ENCODE measurements around the gene HEMK1.
A peak's percentile ranks its signal among the peaks of the same experiment; 100 is the strongest.

HEMK1 gene

DNA sequence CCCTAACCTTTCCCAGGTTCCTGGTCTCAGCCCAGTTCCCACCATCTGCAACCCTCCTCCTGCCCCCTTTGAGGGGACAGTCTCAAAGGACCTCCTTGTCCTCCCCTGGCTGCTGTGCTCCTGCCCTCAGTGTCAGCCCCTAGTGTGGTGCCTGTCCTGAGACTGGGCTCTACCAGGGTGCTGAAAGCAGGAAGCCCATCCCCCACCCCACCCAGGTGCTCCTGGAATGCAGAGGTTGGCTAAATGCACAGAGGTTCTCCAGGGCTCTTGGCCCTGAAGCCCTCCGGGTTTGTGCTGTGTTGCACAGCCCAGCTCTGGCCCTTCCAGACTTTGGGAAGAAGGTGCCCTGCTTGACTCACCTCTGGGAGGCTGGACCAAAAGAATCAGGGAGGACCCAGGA lies 23.5 kb upstream of the HEMK1 start:
- H3K27ac ChIP-seq (ENCODE audit: insufficient read depth, low read length, poor library complexity, severe bottlenecking): no peak overlapping the region
- no peaks in the 10 kb centered on the region for H3K27me3 ChIP-seq (replicated peaks; ENCODE audit: control insufficient read depth, insufficient read depth, low read length, poor library complexity, severe bottlenecking)
- H3K9me3 ChIP-seq (ENCODE audit: control insufficient read depth, low read length): no peaks in the 10 kb centered on the region
- DNase-seq: no peak
- H3K4me3 ChIP-seq (ENCODE audit: insufficient read depth, low read depth, low read length, poor library complexity, severe bottlenecking): no peak overlapping the region
- H3K4me1 ChIP-seq (ENCODE audit: control insufficient read depth, insufficient read depth, low read length, poor library complexity, severe bottlenecking): no peaks in the 10 kb centered on the region
- no peaks in the 10 kb centered on the region for H3K36me3 ChIP-seq (ENCODE audit: control insufficient read depth, insufficient read depth, low read length)

DNA sequence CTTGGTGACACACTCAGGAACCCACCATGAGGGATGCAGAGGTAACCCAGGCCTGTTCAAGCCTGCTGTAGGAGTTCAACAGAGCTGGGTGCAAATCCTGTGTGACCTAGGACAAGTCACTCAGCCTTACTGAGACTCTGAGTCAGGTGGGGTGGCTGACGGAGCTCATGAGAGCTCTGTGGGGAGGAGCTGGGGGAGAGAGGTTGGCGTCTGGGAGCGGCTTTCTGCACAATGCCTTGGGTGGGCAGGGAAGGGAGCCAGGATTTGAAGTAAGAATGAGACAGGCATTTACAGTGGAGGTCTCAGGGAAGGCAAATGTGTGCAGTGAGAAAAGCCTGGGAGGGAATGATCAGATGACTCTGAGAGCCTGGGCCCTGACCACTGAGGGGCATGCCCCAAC lies 20.1 kb upstream of the HEMK1 start:
- Histone ChIP-seq H3K27me3 (replicated peaks; ENCODE audit: control insufficient read depth, insufficient read depth, low read length, poor library complexity, severe bottlenecking) (no peaks in the 10 kb centered on the region), H3K4me3 (ENCODE audit: insufficient read depth, low read depth, low read length, poor library complexity, severe bottlenecking) (no peak overlapping the region), H3K27ac (ENCODE audit: insufficient read depth, low read length, poor library complexity, severe bottlenecking) (no peak overlapping the region), H3K36me3 (ENCODE audit: control insufficient read depth, insufficient read depth, low read length) (no peaks in the 10 kb centered on the region), H3K9me3 (ENCODE audit: control insufficient read depth, low read length) (no peaks in the 10 kb centered on the region), H3K4me1 (ENCODE audit: control insufficient read depth, insufficient read depth, low read length, poor library complexity, severe bottlenecking) (no peaks in the 10 kb centered on the region)
- no peak for DNase-seq

DNA sequence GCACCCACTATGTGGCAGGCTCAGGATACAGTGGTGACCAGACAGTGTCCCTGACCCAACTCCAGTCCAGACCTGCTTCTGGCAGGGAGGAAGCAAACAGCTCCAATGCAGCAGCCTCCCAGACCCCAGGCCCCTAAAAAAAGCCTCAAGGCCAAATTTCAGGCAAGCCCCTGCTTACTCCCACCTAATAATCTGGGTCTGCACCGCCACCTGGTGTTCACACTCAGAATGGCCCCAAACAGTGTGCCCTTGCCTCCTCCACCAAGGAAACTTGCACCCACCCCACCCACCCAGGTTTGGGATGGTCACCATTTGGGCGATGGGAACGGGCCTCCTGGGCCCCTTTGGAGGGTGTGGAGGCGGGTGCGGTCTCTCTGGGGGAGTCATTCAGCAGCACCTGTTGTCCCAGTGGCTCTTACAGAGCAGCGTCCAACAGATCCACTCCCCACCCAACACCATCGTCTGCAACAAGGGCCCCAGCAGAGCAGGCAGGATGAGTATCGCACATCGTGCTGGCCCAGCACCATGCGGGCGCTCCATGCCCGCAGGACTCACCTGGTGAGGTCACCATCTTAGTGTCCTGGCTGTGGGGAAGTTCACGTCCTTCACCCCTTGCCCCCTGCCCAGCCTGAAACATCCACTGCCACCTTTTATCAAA lies 19.1 kb upstream of the HEMK1 start:
- H3K36me3 ChIP-seq (ENCODE audit: control insufficient read depth, insufficient read depth, low read length): no peaks in the 10 kb centered on the region
- no peak overlapping the region for H3K27ac ChIP-seq (ENCODE audit: insufficient read depth, low read length, poor library complexity, severe bottlenecking)
- peak in 2 of 3 donors; percentile 24 to 42 for DNase-seq
- H3K4me1 ChIP-seq (ENCODE audit: control insufficient read depth, insufficient read depth, low read length, poor library complexity, severe bottlenecking): no peaks in the 10 kb centered on the region
- no peaks in the 10 kb centered on the region for H3K27me3 ChIP-seq (replicated peaks; ENCODE audit: control insufficient read depth, insufficient read depth, low read length, poor library complexity, severe bottlenecking)
- no peaks in the 10 kb centered on the region for H3K9me3 ChIP-seq (ENCODE audit: control insufficient read depth, low read length)
- H3K4me3 ChIP-seq (ENCODE audit: insufficient read depth, low read depth, low read length, poor library complexity, severe bottlenecking): no peak overlapping the region

DNA sequence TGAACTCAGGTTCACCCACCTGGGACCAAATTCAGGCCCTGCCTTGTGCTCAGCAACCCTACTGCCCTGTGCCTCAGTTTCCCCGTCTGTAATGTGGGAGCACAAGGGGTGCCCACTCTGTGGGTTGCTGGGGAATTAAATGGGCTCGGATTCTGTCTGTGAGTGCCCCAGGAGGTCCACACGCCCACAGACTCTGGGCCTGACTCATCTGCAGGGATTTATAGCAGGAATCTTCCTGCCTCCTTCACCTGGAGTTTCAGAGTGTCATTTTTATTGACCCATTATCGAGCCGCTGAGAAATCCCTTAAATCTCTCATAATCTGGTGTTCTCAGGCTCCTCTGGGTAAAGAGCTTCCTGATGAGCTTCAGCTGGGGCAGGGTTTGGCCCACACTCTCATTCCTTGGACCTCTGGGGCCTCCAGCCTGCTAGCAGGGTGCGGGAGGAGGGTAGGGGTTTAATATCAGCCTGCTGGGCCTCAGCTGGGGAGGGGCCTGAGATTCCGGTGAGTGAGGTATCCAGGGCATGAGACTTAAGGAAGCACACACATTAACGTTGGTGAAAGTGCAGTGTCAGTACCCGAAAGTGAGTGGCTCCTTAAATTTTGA lies 18.2 kb upstream of the HEMK1 start:
- H3K36me3 ChIP-seq (ENCODE audit: control insufficient read depth, insufficient read depth, low read length): no peaks in the 10 kb centered on the region
- no peak overlapping the region for H3K27ac ChIP-seq (ENCODE audit: insufficient read depth, low read length, poor library complexity, severe bottlenecking)
- H3K4me3 ChIP-seq (ENCODE audit: insufficient read depth, low read depth, low read length, poor library complexity, severe bottlenecking): no peak overlapping the region
- no peaks in the 10 kb centered on the region for H3K9me3 ChIP-seq (ENCODE audit: control insufficient read depth, low read length)
- no peak for DNase-seq
- no peaks in the 10 kb centered on the region for H3K4me1 ChIP-seq (ENCODE audit: control insufficient read depth, insufficient read depth, low read length, poor library complexity, severe bottlenecking)
- H3K27me3 ChIP-seq (replicated peaks; ENCODE audit: control insufficient read depth, insufficient read depth, low read length, poor library complexity, severe bottlenecking): no peaks in the 10 kb centered on the region

DNA sequence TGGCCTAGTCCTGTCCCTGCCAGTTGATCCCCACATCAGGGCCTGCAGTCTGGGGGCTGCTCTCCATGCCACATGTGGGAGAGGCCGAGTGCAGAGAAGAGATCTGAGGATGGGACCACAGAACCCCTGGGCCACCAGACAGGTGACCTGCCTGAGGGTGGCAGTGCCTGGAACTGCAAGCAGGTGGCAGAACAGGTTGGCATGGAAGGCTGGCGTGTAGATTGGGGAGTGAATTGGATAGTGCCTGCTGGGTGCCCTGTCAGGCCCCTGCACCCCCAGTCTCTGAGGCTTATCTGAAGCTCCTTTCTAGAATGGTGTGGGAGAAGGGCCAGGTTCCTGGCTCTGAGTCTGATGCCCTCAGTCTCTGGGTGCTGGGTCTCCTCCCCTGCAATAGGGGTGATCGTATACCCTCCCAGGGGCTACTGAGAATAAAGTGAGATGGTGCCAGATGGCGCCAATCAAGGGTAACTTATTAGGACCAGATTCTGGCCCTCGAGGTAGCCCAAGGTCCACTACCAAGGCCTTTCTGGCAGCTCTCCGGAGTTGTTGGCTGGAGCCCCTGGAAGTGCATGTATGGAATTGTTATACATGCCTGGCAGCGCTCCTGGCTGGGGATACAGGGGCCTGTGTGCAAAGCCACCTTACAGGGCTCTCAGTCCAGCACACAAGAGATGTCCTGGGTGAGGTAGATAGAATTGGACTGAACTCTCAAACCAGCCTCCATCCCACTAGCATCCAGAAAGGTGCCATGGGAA lies 17.5 kb upstream of the HEMK1 start:
- Histone ChIP-seq H3K9me3 (ENCODE audit: control insufficient read depth, low read length) (no peaks in the 10 kb centered on the region), H3K4me3 (ENCODE audit: insufficient read depth, low read depth, low read length, poor library complexity, severe bottlenecking) (no peak overlapping the region), H3K36me3 (ENCODE audit: control insufficient read depth, insufficient read depth, low read length) (no peaks in the 10 kb centered on the region), H3K27ac (ENCODE audit: insufficient read depth, low read length, poor library complexity, severe bottlenecking) (no peak overlapping the region), H3K27me3 (replicated peaks; ENCODE audit: control insufficient read depth, insufficient read depth, low read length, poor library complexity, severe bottlenecking) (no peaks in the 10 kb centered on the region), H3K4me1 (ENCODE audit: control insufficient read depth, insufficient read depth, low read length, poor library complexity, severe bottlenecking) (no peaks in the 10 kb centered on the region)
- DNase-seq: no peak

DNA sequence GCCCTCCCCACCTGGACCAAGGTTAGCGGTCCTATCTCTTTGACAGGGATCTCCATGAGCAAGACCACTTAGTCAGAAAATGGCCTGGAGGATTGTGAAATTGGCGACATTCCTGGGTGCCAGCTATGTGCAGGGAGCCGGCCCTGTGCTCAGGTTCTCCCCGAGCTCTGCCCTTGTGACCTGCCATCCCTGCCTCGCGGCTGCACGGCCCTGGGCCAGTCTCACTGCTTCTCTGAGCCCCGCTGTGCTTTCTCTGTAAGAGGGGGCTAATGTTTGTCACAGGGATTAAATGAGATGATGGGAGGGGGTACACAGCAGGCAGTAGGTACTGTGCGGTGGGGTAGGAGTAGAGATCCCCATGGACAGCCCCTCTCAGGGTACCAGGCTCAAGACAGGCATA lies 16.7 kb upstream of the HEMK1 start:
- DNase-seq: no peak
- Histone ChIP-seq H3K36me3 (ENCODE audit: control insufficient read depth, insufficient read depth, low read length) (no peaks in the 10 kb centered on the region), H3K4me3 (ENCODE audit: insufficient read depth, low read depth, low read length, poor library complexity, severe bottlenecking) (no peak overlapping the region), H3K4me1 (ENCODE audit: control insufficient read depth, insufficient read depth, low read length, poor library complexity, severe bottlenecking) (no peaks in the 10 kb centered on the region), H3K9me3 (ENCODE audit: control insufficient read depth, low read length) (no peaks in the 10 kb centered on the region), H3K27ac (ENCODE audit: insufficient read depth, low read length, poor library complexity, severe bottlenecking) (no peak overlapping the region), H3K27me3 (replicated peaks; ENCODE audit: control insufficient read depth, insufficient read depth, low read length, poor library complexity, severe bottlenecking) (no peaks in the 10 kb centered on the region)

DNA sequence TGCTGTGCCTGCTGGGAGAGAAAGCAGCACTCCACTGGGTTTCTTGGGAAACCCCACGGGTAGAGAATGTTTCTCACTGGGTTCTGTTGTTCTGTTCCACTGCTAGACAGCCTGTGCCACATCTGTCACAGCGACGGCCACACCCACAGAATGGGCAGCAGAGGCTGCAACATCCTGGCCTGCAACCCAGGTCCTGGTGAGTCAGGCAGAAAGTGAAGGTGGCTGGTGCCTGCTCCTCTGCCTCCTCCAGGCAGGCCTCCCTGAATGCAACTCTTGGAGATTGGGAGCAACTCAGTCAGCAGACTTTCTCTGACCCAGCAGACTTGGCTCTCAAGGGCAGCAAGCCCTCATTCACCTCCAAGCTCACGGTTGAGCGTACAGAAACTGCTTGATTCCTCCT lies 14.8 kb upstream of the HEMK1 start:
- H3K27ac ChIP-seq (ENCODE audit: insufficient read depth, low read length, poor library complexity, severe bottlenecking): no peak overlapping the region
- H3K27me3 ChIP-seq (replicated peaks; ENCODE audit: control insufficient read depth, insufficient read depth, low read length, poor library complexity, severe bottlenecking): no peaks in the 10 kb centered on the region
- H3K4me1 ChIP-seq (ENCODE audit: control insufficient read depth, insufficient read depth, low read length, poor library complexity, severe bottlenecking): no peaks in the 10 kb centered on the region
- no peak for DNase-seq
- H3K9me3 ChIP-seq (ENCODE audit: control insufficient read depth, low read length): no peaks in the 10 kb centered on the region
- no peak overlapping the region for H3K4me3 ChIP-seq (ENCODE audit: insufficient read depth, low read depth, low read length, poor library complexity, severe bottlenecking)
- no peaks in the 10 kb centered on the region for H3K36me3 ChIP-seq (ENCODE audit: control insufficient read depth, insufficient read depth, low read length)

DNA sequence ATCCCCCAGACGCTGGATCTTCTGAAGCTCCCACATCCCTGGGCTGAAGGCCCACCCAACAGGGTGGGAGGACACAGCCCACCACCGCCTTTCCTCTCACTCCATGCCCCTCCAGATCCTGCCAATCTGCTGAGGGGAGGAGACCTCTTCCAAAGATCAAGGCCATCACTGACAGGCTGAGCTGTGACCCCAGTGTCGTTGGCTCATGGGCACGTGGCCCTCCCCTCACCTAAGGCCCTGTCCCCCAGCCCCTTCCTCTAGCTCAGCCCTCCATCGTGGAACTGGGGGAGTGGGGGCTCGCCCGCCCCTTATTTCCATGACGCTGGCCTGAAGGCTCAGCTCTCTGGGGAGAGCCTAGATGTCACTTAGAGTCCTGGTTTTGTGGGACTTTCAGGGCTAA lies 12.2 kb upstream of the HEMK1 start:
- Histone ChIP-seq H3K9me3 (ENCODE audit: control insufficient read depth, low read length) (no peaks in the 10 kb centered on the region), H3K4me3 (ENCODE audit: insufficient read depth, low read depth, low read length, poor library complexity, severe bottlenecking) (no peak overlapping the region), H3K36me3 (ENCODE audit: control insufficient read depth, insufficient read depth, low read length) (no peaks in the 10 kb centered on the region), H3K27ac (ENCODE audit: insufficient read depth, low read length, poor library complexity, severe bottlenecking) (no peak overlapping the region), H3K4me1 (ENCODE audit: control insufficient read depth, insufficient read depth, low read length, poor library complexity, severe bottlenecking) (no peaks in the 10 kb centered on the region), H3K27me3 (replicated peaks; ENCODE audit: control insufficient read depth, insufficient read depth, low read length, poor library complexity, severe bottlenecking) (no peaks in the 10 kb centered on the region)
- no peak for DNase-seq

DNA sequence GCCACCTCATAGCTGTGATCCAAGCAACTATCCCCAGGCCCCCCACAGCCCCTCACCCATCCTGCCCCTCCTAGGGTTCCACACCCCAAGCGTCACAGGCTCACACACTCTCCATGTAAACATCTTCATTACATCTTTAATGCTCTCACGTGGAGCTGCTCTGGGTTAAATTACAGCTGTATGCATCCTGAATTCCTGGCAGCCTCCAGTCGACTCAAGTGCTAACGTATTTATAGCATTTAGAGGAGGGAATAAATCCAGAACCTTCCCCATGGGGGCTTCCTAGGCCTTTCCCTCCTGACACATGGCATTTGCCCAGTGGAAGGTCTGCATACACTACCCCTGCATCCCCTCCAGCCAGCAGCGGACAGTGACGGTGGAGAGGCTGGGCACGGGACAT lies 11.4 kb upstream of the HEMK1 start:
- Histone ChIP-seq H3K4me3 (ENCODE audit: insufficient read depth, low read depth, low read length, poor library complexity, severe bottlenecking) (no peak overlapping the region), H3K27me3 (replicated peaks; ENCODE audit: control insufficient read depth, insufficient read depth, low read length, poor library complexity, severe bottlenecking) (no peaks in the 10 kb centered on the region), H3K36me3 (ENCODE audit: control insufficient read depth, insufficient read depth, low read length) (no peaks in the 10 kb centered on the region), H3K27ac (ENCODE audit: insufficient read depth, low read length, poor library complexity, severe bottlenecking) (no peak overlapping the region), H3K9me3 (ENCODE audit: control insufficient read depth, low read length) (no peaks in the 10 kb centered on the region), H3K4me1 (ENCODE audit: control insufficient read depth, insufficient read depth, low read length, poor library complexity, severe bottlenecking) (no peaks in the 10 kb centered on the region)
- no peak for DNase-seq

DNA sequence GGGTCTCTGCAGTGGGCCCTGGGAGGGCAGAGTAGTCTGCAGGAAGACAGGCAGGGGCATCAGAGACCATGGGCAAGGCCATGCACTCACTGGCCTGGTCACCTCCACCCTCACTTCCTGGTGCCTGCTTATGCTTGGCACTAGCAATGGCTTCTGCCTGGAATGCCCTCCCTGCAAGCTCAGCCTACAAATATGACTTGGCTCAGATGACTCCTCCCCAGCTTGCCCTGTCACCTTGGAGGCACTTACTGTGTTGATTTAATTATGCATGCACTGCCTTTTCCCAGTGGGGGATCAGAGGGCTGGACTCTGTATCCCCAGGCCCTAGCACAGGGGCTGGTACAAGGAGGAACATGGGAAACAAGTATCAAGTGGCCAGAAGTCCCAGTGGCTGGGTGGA lies 9.6 kb upstream of the HEMK1 start:
- Histone ChIP-seq H3K4me1 (ENCODE audit: control insufficient read depth, insufficient read depth, low read length, poor library complexity, severe bottlenecking) (no peaks in the 10 kb centered on the region), H3K27me3 (replicated peaks; ENCODE audit: control insufficient read depth, insufficient read depth, low read length, poor library complexity, severe bottlenecking) (no peaks in the 10 kb centered on the region), H3K9me3 (ENCODE audit: control insufficient read depth, low read length) (no peaks in the 10 kb centered on the region), H3K27ac (ENCODE audit: insufficient read depth, low read length, poor library complexity, severe bottlenecking) (no peak overlapping the region), H3K36me3 (ENCODE audit: control insufficient read depth, insufficient read depth, low read length) (no peaks in the 10 kb centered on the region), H3K4me3 (ENCODE audit: insufficient read depth, low read depth, low read length, poor library complexity, severe bottlenecking) (no peak overlapping the region)
- DNase-seq: no peak
